ENCODE data around the gene KRTAP10-11.
"Not testable (repeated sequence)": the region's sequence is repeated elsewhere in the genome, so short reads cannot be mapped to it uniquely, and the experiment has no call there.

Gene KRTAP10-11

DNA sequence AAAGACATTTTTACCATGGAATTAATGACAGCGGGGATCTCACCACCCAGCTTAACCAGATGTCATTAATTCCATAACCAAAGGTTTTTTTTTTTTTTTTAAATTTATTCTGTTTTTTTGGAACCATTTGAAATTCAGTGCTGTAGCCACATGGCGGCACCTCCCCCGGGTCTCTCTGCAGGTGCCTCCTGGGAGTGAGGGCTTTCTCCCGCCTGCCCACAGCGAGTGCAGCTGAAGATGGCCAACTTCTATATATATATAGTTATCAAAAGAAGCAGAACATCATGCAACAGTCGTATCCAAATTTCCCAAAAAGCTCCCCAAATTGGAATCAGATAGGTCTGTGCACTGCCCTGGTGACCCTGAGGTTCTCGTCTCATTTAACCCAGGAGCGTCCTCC is 30.7 kb upstream of the KRTAP10-11 start:
- no peak for DNase-seq (ENCODE audit: low read depth)

DNA sequence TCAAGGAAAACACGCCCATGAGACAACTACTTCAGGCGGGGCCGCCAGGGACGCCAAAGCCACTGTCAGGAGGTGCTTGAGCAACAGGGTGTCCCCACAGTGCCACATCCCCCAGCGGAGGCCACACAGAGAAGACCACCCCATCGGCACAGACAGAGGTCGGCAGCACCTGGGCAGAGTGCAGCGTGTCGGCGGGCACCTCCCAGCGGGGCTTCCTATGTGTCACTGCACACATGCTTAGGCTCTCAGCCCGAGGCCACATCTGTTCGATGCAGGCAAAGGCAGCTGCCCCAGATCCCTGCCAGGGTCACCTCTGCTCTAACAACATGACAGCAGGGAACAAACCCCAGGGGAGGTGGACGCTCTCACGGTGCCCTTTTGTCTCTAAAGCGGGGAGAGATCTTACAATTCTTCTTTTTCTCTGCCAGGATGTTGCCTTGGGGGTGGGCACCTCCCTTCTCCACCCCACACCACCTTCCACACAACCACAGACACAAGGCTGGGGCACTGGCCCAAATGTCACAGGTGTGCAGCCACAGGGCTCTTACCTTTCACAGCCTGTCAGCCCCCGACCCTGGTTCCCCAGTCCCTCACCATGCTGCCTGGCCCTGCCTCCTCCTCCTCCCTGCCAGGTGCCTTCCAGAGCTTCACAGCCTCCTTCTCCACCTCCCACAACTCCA is 30.2 kb upstream of the KRTAP10-11 start:
- no peak for DNase-seq (ENCODE audit: low read depth)

DNA sequence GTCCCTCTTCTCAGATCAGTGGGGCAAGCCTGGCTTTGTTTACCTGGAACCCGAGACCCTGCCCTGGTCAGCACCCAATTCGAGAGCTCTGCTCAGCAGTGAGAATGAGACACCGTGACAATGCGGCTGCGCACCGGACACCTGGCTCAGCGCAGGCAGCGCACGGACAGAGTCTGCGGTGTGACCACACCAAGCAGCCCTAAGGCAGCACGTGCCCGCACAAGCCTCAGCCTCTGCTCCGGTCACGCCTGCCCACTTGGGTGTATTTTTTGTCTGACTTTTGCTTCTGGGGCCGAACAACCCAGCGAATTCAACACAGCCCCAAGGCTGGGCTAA is 29.7 kb upstream of the KRTAP10-11 start:
- no peak for DNase-seq (ENCODE audit: low read depth)

DNA sequence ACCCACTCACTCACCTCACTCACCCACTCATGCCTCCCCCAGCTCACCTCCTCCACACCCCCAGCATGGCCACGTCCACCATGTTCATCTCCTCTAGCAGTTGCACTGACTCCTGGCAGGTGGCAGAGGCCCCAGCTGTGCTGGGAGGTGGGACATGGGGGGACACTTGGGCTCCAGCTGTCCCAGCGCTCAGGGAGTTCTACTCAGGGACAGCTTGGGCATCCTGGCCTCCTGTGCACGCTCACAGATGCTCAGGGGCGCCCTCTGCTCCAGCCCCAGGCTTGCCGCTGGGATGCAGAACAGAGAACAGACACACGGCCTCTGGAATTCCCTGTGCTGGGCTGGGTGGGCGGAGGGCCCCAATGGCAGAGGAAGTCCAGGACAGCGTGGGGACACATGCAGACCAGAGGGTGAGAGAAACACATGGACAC is 29.1 kb upstream of the KRTAP10-11 start:
- DNase-seq (ENCODE audit: low read depth) = no peak

DNA sequence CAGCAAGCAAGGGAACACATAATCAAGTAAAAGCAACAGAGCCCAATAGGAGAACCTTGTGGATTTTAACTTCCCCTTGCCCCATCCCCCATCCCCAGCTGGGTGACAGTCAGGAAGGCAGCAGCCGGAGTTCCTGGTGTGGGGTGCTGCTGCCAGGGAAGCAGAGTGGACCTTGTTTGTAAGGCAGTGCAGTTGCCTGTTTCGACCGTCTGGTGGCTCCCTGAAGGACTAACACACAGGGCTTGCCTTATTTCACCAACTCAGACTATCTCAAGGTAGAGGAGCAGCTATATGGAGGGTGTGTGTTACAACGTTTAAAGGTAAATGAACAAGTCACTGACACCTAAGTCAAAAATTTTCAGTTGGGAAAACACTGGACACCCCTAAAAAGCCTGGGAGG is 27.7 kb upstream of the KRTAP10-11 start:
- DNase-seq (ENCODE audit: low read depth) = no peak

DNA sequence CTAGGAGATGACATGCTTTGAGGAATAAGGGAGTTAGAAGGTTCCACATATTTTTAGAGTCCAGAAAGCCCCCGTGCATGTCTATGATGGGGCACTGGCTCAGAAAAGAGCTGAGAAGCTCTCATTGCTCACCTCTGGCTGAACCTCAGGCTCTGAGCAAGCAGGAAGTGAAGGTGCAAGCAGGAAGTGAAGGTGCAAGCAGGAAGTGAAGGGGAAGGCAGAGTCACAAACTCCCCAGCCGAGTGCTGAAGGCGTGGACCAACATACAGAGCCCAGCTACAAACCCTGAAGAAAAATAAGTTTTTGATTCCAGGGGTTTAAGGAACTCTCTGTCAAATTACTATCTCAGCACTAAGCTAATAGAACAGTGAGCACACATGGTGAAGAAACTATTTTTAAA is 27.3 kb upstream of the KRTAP10-11 start:
- DNase-seq (ENCODE audit: low read depth) = no peak

DNA sequence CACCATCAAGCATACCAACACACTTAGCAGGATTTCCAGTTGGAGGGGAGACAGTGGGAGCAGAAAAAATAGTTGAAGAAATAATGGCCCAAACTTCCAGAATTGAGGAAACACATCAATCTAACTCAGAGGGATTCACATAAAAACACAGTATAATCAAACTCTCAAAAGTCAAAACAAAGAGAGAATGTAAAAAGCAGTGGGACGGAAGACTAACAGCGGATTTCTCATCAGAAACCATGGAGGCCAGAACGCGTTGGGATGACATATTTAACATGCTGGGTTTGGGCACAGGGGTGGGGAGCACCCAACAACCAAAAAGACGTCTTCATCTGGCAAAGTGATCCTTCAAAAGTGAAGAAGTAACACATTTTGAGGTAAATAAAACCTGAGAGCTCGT is 26.3 kb upstream of the KRTAP10-11 start:
- no peak for DNase-seq (ENCODE audit: low read depth)

DNA sequence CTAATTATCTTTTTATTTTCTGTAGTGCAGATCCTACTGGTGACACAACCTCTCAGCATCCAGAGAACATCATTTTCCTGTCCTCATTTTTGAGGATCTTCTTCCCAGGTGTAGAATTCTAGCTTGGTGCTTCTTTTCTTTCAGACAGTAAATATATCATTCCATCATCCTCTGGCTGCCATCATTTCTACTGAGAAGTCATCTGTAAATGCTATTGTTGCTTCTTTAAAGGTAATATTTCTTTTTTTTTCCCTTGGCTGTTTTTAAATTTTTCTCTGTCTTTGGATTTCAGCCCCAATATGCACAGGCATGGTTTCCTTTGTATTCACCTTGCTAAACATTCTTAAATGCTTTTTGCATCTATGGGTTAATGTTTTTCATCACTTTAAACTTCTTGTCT is 22.6 kb upstream of the KRTAP10-11 start:
- no peak for DNase-seq (ENCODE audit: low read depth)

DNA sequence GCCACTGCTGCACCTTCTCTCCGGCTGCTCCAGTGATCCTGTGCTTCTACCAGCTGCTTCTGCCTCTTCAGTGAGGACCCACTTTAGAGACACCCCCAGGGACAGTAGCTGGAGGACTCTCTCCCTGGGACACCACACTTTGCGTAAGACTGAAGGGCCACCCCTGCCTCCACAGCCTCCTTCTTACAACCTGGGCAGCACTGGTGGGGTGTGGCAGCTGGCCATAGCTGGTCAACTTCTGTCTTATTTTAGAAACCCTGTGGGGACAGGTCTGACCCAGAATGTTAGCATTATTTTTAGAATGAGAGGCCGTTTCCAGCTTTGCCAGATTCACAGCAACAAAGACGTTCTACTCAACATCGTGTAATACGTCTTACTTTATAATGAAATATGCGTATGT is 20.5 kb upstream of the KRTAP10-11 start:
- DNase-seq (ENCODE audit: low read depth) = no peak

DNA sequence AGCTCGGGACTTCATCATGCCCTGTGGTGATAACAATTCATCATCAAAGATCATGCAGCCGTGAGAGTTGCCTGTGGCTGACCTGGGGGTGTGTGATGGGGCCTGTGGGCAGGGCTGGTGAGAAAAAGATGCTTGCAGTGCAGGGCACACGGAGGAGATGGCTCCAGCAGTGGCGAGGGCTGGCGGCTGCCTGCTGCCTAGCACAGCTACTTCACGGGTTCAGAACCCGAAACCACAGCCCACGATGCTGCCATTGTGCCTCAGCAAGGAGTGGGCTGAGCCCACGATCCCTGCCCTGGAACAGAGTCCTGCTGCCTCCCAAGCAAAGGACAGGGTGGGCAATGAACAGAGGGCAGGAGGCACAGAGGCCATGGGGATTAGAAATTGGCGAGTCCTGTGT is 20.0 kb upstream of the KRTAP10-11 start:
- no peak for DNase-seq (ENCODE audit: low read depth)

DNA sequence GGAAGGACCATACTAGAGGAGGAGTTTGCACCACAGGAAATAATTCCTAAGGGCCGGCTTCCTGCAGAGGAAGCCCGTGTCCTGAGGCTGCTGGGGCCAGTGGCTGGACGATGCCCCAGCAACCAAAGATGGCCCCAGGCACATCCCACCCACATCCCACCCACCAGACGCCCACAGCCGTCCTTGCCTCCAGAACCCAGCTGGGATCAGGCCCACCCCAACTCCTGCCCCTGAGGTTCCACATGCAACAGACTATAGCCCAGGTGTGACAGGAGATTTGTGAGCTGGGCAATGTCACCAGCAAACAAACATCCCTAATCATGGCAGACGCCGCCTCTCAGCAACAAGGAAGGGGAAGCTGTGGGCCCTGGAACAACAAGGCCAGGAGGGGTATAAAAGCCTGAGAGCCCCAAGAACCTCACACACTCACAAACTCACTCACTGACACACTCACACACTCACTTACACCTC is 19.5 kb upstream of the KRTAP10-11 start, which contains the start of gene KRTAP10-9:
TSS of gene KRTAP10-9 (plus strand) at position 421 of the 471 bp plus-strand sequence. CDS start 79 bp downstream, outside the sequence.
- no peak for DNase-seq (ENCODE audit: low read depth)

DNA sequence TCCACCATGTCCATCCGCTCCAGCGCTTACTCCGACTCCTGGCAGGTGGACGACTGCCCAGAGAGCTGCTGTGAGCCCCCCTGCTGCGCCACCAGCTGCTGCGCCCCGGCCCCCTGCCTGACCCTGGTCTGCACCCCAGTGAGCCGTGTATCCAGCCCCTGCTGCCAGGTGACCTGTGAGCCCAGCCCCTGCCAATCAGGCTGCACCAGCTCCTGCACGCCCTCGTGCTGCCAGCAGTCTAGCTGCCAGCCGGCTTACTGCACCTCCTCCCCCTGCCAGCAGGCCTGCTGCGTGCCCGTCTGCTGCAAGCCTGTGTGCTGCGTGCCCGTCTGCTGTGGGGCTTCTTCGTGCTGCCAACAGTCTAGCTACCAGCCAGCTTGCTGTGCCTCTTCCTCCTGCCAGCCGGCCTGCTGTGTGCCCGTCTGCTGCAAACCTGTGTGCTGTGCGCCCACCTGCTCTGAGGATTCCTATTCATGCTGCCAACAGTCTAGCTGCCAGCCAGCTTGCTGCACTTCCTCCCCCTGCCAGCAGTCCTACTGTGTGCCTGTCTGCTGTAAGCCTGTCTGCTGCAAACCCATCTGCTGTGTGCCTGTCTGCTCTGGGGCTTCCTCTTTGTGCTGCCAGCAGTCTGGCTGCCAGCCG is 18.9 kb upstream of the KRTAP10-11 start:
- DNase-seq (ENCODE audit: low read depth) = not testable (repeated sequence)

DNA sequence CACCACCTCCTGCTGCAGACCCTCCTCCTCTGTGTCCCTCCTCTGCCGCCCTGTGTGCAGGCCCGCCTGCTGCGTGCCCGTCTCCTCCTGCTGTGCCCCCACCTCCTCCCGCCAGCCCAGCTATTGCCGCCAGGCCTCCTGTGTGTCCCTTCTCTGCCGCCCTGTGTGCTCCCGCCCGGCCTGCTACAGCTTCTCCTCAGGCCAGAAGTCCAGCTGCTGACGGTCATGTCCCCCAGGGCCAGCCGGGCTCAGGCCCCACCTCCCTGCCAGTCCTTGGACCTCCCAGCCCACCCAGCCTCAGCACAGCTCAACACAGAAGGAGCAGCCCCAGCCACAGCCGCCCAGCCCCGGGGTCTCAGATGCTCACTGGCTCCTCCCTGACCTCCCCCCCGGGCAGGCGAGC is 18.4 kb upstream of the KRTAP10-11 start:
- DNase-seq (ENCODE audit: low read depth) = not testable (repeated sequence)

DNA sequence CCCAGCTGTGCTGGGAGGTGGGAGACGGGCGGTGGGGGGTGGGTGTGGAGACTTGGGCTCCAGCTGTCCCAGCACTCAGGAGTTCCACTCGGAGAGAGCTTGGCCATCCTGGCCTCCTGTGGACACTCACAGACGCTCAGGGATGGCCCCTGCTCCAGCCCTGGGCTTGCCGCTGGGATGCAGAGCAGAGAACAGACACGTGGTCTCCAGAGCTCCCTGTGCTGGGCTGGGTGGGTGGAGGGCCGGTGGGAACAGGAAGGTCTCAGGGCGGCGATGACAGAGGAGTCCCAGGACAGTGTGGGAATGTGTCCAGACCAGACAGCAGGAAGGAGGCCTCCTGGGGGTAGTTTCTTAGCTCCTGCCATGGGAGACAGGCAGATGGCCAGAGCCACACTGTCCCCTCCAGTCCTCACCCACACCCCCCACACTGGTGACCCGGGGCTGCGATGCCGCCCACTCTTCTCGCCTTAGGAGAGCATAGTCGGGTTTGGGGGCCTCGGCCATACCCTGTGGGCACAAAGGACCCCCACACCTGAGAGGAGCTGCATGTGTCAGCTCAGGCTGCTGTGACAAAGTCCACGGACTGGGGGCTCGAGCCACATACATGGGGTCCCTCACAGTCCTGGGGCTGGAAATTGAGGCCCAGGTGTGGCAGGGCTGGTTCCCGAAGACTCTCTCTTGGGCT is 17.4 kb upstream of the KRTAP10-11 start:
- no peak for DNase-seq (ENCODE audit: low read depth)

DNA sequence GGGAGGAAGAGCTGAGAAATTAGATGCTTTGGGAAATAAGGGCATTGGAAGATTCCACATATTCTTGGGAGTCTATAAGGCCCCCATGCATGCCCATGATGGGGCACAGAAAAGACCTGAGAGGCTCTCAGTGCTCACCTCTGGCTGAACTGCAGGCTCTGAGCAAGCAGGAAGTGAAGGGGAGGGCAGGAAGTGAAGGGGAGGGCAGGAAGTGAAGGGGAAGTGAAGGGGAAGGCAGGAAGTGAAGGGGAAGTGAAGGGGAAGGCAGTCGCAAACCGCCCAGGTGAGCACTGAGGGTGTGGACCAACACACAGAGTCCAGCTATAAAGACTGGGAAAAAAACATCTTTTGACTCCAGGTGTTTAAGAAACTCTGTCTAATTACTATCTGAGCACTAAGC is 15.8 kb upstream of the KRTAP10-11 start:
- no peak for DNase-seq (ENCODE audit: low read depth)

DNA sequence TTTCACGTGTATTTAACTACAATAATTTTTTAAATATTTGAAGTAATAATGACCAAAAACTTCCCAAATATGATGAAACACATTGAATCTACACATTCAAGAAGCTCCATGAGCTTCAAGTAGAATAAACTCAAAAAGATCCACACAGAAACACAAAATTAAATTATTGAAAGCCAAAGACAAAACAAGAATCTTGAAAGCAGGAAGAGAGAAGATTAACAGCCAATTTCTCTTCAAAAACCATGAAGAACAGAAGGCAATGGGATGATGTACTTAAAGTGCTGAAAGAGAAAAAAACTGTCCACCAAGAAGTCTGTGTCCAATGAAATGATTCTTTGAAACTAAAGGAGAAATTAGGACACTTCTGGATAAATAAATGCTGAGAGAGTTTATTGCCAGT is 14.1 kb upstream of the KRTAP10-11 start:
- no peak for DNase-seq (ENCODE audit: low read depth)

DNA sequence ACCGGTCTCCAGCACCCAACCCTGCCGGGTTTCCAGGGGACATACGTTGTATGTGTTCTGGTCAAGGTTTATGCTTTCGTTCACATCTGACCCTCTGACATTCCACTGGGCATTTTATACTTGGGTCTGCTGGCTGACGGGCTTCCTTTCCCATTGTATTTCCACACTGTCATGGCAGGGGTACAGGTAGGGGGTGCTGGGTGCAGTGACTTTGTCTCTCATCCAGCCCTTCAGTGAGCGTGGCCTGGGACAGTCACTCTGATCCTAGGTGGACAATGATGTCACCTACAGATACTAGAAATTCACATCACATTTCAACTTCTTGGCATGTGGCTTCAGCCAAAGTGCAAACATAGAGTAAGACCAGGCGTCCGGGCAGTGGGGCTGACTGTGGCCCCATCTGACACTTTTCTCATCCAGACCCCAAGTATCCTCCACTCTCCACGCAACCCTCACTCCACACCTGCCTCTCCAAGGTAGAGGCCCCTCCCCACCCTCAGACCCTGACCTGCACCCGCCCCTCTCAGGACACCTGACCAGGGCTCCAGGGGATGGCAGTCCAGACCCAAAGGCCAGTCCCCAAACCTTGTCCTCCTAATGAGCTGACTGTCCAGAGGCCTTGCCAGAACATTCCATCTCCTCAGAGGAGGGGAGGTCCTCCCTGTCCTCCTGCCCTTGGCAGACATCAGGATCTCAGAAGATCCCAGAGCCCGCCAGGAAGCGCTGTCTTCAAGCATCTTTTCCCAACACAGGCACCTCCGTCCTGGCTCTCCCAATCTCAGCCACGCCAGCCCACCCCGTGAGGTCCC is 9.8 kb upstream of the KRTAP10-11 start:
- no peak for DNase-seq (ENCODE audit: low read depth)

DNA sequence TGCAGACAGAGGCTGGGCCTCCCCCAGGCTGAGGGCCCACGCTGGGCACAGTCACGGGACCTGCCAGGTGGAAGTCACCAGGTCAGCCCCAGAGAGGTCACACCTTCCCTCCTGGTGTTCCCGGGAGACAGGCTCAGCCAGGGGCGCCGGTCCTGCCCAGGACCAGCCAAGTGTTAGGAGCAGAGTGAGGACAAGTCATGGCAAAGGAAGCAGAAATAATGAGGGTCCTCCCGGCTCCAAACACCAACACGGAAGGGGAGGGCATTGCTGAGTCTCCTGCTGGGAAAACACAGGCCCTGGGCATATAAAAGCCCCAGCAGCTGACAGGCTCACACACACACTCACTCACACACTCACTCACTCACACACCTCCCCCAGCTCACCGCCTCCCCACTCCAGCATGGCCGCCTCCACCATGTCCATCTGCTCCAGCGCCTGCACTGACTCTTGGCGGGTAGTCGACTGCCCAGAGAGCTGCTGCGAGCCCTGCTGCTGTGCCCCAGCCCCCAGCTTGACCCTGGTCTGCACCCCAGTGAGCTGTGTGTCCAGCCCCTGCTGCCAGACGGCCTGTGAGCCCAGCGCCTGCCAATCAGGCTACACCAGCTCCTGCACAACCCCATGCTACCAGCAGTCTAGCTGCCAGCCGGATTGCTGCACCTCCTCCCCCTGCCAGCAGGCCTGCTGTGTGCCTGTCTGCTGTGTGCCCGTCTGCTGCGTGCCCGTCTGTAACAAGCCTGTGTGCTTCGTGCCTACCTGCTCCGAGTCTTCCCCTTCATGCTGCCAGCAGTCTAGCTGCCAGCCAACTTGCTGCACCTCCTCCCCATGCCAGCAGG is 9.0 kb upstream of the KRTAP10-11 start, which contains the start of gene KRTAP10-10:
TSS of gene KRTAP10-10 (plus strand) at position 339 of the 833 bp plus-strand sequence. CDS start at position 401, 62 bp downstream.
- no peak for DNase-seq (ENCODE audit: low read depth)

DNA sequence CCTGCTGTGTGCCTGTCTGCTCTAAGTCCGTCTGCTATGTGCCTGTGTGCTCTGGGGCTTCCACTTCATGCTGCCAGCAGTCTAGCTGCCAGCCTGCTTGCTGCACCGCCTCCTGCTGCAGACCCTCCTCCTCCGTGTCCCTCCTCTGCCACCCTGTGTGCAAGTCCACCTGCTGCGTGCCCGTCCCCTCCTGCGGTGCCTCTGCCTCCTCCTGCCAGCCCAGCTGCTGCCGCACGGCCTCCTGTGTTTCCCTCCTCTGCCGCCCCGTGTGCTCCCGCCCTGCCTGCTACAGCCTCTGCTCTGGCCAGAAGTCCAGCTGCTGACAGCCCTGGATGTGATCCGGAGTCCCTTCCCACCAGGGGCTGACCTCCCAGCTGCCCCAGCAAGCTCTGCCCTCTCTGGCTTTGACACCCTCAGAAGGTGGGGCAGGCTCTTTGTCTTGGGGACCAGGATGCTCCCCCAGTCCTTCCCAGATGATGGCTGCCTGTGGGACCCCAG is 8.3 kb upstream of the KRTAP10-11 start:
- DNase-seq (ENCODE audit: low read depth) = not testable (repeated sequence)

DNA sequence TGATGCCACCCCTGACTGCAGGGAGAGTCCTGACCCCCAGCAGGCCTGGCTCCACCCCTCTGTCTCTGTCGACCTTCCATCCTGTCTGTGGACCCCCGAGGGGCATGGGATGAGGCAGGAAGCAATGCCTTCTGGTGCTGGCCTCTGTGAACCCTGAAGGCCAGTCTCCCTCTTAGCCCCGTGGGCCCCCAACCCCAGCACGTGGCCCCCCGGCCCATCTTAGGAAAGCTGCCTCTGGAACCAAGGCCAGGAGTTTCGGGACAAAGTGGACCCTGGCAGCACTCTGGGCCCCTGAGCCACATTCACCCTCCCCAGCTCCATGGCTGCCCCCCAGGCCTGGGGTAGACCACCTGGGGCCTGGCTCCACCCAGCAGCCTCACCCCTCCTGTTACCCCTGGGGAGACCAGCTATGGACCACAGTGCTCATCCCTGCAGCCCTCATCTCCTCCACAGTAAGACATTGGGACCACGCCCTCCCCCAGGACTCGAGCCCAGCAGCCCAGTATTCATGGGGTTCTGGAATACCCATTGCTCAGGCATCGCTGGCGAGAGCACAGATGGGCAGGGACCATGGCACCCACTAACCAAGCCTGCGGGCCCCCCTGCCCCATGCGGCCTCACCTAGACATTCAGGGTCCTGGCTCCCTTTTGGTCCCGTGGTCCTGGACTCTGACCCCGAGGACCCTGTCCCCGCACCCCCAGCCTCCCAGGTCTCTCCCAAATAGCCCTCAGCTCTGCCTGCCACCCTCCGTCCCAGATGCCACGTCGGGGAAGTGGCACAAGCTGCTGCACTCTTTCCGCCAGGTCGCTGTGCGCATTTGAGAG is 7.5 kb upstream of the KRTAP10-11 start:
- not testable (repeated sequence) for DNase-seq (ENCODE audit: low read depth)

Measured in non-pigmented ciliary epithelial cell (primary cell).